CD4-positive, alpha-beta T cell treated with Interleukin-4 for 1 hour (primary cell): ENCODE data around the gene SMCO2.

ENCODE experiments used
- DNase-seq, 2 donors: peaks; one replicate each; pipeline ENCODE4 v3.0.0-alpha.2; 2020 to 2022

The SMCO2 gene

GRCh38 chr12:27446436-27446835 is at the start of gene SMCO2:
SMCO2 (plus strand) TSS chr12:27446736; CDS start chr12:27470632, 23,896 bp downstream.
- no peak for DNase-seq

- DNase-seq: no peak
These were observed 48.1 kb upstream of the SMCO2 start for GRCh38 chr12:27398466-27398865.

GRCh38 chr12:27399074-27399473 is 47.5 kb upstream of the SMCO2 start:
- no peak for DNase-seq

- no peak for DNase-seq
These were observed 45.6 kb upstream of the SMCO2 start for GRCh38 chr12:27400856-27401354.

- no peak for DNase-seq
These were observed 34.5 kb upstream of the SMCO2 start for GRCh38 chr12:27412047-27412446.

GRCh38 chr12:27422697-27423096 is 23.8 kb upstream of the SMCO2 start:
- DNase-seq: no peak

- DNase-seq: no peak
These were observed 21.8 kb upstream of the SMCO2 start for GRCh38 chr12:27424631-27425230.

- DNase-seq: no peak
These were observed 21.2 kb upstream of the SMCO2 start for GRCh38 chr12:27425306-27425705.

- DNase-seq: no peak
These were observed 19.6 kb upstream of the SMCO2 start for GRCh38 chr12:27426743-27427487.

GRCh38 chr12:27427824-27428223 is 18.7 kb upstream of the SMCO2 start:
- DNase-seq: no peak

GRCh38 chr12:27428466-27428865 is 18.1 kb upstream of the SMCO2 start:
- DNase-seq: no peak

- no peak for DNase-seq
These were observed 16.9 kb upstream of the SMCO2 start for GRCh38 chr12:27429606-27430005.

GRCh38 chr12:27431185-27431584 is 15.4 kb upstream of the SMCO2 start:
- DNase-seq: no peak

- DNase-seq: peak in 1 of 2 donors; percentile 13
These were observed 11.6 kb upstream of the SMCO2 start for GRCh38 chr12:27434673-27435565.

GRCh38 chr12:27436029-27436428 is 10.5 kb upstream of the SMCO2 start:
- no peak for DNase-seq

- DNase-seq: no peak
These were observed 9.8 kb upstream of the SMCO2 start for GRCh38 chr12:27436768-27437167.

- DNase-seq: no peak
These were observed 8.7 kb upstream of the SMCO2 start for GRCh38 chr12:27437839-27438238.

- no peak for DNase-seq
These were observed 1.2 kb downstream of the SMCO2 start for GRCh38 chr12:27447761-27448160.

GRCh38 chr12:27449026-27449425 is 2.5 kb downstream of the SMCO2 start:
- DNase-seq: no peak

- no peak for DNase-seq
These were observed 3.5 kb downstream of the SMCO2 start for GRCh38 chr12:27449893-27450534.

GRCh38 chr12:27451036-27451825 is 4.7 kb downstream of the SMCO2 start:
- DNase-seq: no peak

GRCh38 chr12:27453421-27453820 is 6.9 kb downstream of the SMCO2 start:
- DNase-seq: no peak
